HG03045 (cell line): ENCODE measurements around the gene PRF1.
"Not testable (repeated sequence)": the region's sequence is repeated elsewhere in the genome, so short reads cannot be mapped to it uniquely, and the experiment has no call there.

Experiments
- ATAC-seq: cut with Tn5 transposase; IDR thresholded peaks from one replicate; pipeline ENCODE4 v1.9.1; 2021; ENCODE audit warnings: mild to moderate bottlenecking, moderate library complexity; ENCODE audit not compliant: unreplicated experiment

PRF1 gene

DNA sequence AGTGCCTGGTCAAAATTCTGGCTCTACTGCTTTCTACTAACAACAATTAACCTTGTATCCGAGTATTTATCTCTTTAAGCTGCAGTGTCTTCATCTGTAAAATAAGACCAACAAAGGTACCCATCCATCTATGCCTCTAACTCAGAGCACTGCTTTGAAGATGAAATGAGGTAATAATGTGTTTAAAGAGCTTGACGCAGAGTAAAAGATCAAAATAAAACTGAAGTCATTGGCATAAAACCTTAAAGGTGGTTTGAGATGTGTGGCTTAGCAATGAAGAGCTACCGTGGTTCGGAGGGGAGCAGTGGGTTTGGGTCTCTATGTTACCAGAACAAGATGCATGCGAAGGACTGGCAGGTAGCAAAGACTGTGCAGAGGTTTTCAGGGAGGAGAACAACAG is 16.1 kb upstream of the PRF1 start:
- ATAC-seq, result no peak

GRCh38 chr10:70617798-70618568 is 15.4 kb upstream of the PRF1 start:
- ATAC-seq, result no peak

GRCh38 chr10:70616761-70617160 is 14.2 kb upstream of the PRF1 start:
- no peak for ATAC-seq

DNA sequence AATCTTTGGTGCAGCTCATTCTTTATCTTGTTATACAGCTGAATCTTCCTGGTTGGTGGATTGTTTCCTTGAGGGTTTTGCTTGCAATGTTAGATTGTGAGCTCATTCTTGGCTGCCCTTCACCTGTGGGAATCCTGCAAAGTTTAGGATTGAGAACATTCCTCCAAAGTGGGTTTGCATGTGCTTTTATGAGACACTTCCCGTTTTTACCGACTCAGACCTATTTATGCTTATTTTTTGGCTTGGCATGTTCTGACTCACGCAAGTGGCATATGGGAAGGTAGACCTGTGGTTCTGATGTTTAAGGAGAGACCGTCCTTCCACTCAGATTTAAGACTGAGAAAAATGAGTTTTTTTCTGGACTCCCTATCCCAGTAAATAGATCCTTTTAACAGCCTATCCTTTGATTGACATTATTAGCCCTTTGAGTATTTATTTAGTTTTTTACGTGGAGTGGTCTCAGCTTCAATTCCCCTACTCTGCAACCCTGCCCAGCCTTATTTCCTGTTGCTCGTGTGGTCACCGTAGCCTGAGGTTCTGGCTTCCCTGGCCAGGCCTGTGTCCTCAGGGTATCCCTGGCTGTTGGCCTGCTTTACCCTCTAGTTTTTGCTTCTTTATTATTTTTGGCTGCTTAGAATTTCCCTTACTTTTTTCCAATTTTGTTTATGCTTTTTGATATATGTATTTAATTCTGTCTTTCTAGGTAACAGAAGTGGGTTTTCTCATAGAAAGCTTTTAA is 13.4 kb upstream of the PRF1 start:
- no peak for ATAC-seq

DNA sequence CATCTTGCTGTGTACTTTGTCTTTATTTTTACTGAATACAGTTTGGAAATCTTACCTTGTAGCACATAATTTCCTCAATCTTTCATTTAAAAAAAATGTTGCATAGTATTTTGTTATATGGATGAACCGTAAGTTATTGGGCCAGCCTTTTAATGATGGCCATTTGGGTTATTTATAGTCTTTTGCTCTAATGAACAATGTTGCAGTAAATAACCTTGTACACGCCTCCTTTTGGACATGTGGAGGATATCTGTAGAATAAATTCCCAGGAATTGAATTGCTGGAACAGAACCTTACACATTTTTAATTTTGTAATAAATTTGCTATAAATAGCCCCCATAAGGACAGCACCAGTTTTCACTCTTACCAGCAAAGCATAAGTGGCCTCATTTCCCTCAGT is 12.7 kb upstream of the PRF1 start:
- ATAC-seq, result no peak

DNA sequence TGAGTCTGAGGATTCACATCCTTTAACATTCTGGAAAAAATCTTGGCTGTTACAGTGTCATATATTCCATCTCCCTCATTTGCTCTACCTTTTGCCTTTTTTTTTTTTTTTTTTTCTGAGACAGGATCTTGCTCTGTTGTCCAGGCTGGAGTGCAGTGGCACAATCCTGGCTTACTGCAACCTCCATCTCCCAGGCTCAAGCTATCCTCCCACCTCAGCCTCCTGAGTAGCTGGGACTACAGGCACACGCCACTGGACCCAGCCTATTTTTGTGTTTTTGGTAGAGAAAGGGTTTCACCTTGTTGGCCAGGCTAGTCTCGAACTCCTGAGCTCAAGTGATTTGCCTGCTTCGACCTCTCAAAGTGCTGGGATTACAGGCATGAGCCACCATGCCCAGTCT is 11.8 kb upstream of the PRF1 start:
- ATAC-seq, result not testable (repeated sequence)

DNA sequence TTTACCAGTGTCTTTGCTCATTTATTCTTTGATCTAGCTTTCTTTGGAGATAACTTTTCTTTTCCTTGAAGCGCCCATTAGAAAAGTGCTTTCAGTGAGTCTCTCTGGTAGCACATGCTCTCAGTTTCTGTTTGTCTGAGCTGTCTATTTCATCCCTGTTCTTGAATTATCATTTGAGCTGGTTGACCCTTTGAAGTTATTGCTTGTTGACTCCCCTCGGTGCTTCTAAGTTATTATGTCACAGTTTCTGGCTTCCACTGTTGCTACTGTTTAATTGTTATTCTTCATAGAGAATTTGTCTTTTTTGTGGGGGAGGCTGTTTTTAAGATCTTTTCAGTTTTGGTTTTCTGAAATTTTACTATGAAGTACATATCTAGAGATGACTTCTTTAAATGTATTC is 11.4 kb upstream of the PRF1 start:
- ATAC-seq, result no peak

DNA sequence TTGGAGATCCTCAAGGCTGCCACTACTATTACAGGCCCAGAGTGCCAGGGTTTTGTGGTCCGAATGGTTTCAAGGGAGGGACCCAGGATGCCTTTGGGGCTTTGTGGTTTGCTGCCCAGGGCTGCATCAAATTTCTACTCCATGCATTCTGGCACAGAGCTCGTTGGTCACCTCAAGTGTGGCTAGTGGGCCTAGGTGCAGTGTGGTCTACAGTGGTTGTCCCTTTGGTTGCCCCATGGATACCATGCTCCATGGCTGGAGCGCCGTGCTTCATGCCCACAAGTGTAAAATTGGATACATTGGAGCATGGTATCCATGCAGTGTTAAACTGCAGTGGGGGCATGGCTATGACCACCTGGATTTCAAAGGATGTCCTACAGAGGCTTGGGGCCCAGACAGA is 5.4 kb upstream of the PRF1 start:
- no peak for ATAC-seq

- no peak for ATAC-seq
Observed at GRCh38 chr10:70605161-70605560, 2.6 kb upstream of the PRF1 start.

DNA sequence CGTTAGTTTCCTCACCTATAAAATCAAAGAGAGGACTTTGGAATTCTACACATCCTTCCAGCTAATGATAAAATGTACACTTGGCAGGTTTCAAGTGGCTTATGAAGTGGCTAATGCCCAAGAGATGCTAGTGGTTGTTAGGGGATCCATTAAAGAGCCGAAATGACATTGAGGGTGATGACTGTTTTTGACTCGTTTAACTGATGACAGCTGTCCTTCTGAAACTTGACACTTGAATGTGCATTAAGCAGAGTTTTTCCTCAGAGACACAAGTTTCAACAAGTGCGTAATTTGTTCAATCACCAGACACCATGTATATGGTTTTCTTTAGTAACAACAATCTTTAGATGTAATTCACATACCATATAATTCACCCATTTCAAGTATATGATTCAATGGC is 1.6 kb upstream of the PRF1 start:
- ATAC-seq, result no peak

GRCh38 chr10:70603449-70603801 is 884 bp upstream of the PRF1 start:
- no peak for ATAC-seq

GRCh38 chr10:70601746-70602145 is 795 bp downstream of the PRF1 start:
- ATAC-seq, result no peak

- no peak for ATAC-seq
Observed at GRCh38 chr10:70600512-70601395, 1.8 kb downstream of the PRF1 start.

- ATAC-seq, result no peak
Observed at GRCh38 chr10:70599791-70600190, 2.8 kb downstream of the PRF1 start.

DNA sequence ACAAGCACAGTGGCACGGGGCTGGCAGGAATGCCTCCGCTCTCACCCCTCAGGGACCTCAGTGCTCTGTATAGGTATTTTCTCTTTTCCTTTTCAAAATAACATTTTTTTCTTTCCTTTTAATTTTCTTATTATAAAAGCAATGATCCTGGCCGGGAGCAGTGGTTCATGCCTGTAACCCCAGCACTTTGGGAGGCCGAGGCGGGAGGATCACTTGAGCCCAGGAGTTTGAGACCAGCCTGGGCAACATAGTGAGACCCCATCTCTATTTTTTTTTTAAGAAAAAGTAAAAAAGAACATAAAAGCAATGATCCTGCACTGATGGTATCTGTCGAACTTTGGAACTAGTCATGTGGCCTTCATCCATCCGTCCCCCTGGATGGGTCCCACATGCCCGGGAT is 3.2 kb downstream of the PRF1 start:
- ATAC-seq, result no peak

DNA sequence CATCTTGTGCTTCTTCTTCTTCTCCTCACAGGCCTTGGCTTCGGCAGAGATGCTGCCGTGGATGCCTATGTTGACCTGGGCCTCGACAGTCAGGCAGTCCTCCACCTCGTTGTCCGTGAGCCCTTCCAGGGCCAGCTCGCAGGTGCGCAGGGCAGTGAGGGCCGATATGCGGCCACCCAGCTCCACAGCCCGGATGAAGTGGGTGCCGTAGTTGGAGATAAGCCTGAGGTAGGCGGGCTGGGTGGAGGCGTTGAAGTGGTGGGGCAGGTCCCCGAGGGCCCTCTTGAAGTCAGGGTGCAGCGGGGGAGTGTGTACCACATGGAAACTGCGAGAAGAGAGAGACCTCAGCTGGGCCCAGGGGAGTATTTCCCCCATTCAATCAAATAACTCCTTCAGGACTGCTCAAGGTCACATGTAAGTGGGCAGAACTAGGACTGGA is 3.7 kb downstream of the PRF1 start:
- ATAC-seq, result no peak

GRCh38 chr10:70597856-70598815 is 4.4 kb downstream of the PRF1 start:
- no peak for ATAC-seq

DNA sequence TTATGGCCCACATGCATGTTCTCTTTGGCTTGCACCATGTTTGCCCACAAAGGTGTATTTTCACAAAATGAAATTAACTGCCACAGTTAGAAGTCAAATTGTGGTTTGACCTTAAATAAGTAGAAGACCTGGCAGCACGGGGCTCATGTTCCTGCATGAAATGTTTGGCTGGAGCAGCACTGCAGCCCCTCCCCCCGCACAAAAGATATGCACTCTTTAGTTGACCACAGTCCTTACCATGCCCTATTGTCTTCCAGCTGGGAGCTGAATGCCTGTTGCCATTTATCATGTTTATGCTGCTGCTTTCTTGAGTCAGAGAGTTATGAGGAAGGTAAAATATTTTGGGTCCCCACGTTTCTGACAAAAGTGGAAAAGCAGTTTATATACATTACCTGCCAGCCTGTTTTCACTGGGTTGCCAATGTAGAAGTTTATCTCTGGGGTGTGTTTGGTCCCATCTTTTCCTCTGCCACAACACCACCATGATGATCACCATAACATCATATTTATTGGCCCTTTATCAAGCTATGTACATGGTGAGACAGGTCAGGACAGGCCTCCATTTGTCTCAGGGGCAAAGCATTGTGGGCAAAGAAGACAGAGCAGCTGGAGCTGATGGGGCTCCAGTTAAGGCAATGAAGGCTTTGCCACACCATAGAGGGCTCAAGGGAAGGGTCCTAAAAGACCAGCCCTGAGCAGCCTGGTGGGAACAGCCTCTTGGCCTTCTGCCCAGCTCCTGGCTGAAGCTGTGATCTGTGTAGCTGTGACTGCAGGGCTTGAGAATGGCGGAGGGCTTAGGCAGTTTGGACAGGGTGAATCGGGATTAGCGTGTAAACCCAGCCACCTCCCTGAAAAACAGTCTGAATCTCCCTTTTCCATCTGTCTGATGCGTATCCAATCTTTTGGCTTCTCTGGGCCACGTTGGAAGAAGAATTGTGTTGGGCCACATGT is 5.4 kb downstream of the PRF1 start:
- no peak for ATAC-seq

GRCh38 chr10:70596110-70596798 is 6.3 kb downstream of the PRF1 start:
- ATAC-seq, result no peak
